Measurements from ENCODE around the gene RALGAPA1.
"Not testable (repeated sequence)": the region's sequence is repeated elsewhere in the genome, so short reads cannot be mapped to it uniquely, and the experiment has no call there.

RALGAPA1 gene

GRCh38 chr14:35628989-35629388, 180.1 kb downstream of the RALGAPA1 start:
- H3K4me3 ChIP-seq (ENCODE audit: low read length): no peak overlapping the region
- no peaks in the 10 kb centered on the region for H3K79me2 ChIP-seq (ENCODE audit: control insufficient read depth, low read length)
- H3K4me2 ChIP-seq (ENCODE audit: low read length): no peak overlapping the region
- H3K9me2 ChIP-seq (replicated peaks; ENCODE audit: control insufficient read depth, low read length): no peaks in the 10 kb centered on the region
- H3F3A ChIP-seq (ENCODE audit: control insufficient read depth, insufficient read depth): no peaks in the 10 kb centered on the region; the same call in 1 of the 2 replicates
- no peaks in the 10 kb centered on the region for H4K20me1 ChIP-seq (ENCODE audit: control insufficient read depth, insufficient read depth, low read depth, low read length)
- H3K9me3 ChIP-seq (ENCODE audit: control insufficient read depth, insufficient read depth, low read length): no peaks in the 10 kb centered on the region
- no peak overlapping the region for H3K27ac ChIP-seq (ENCODE audit: low read depth, low read length)
- no peaks in the 10 kb centered on the region for H3K27me3 ChIP-seq (ENCODE audit: control insufficient read depth, low read length)
- no peaks in the 10 kb centered on the region for H3K36me3 ChIP-seq (ENCODE audit: control insufficient read depth, low read length)
- peaks cover 26% of the 10 kb centered on the region for H3K4me1 ChIP-seq (ENCODE audit: control insufficient read depth, low read length)
- TF ChIP-seq CTCF (IDR thresholded peaks at IDR 0.05; ENCODE audit: low read depth, low read length, poor library complexity, severe bottlenecking) (no peak), EZH2phosphoT487 (IDR thresholded peaks at IDR 0.05; ENCODE audit: borderline replicate concordance, low read length) (no peak)

DNA sequence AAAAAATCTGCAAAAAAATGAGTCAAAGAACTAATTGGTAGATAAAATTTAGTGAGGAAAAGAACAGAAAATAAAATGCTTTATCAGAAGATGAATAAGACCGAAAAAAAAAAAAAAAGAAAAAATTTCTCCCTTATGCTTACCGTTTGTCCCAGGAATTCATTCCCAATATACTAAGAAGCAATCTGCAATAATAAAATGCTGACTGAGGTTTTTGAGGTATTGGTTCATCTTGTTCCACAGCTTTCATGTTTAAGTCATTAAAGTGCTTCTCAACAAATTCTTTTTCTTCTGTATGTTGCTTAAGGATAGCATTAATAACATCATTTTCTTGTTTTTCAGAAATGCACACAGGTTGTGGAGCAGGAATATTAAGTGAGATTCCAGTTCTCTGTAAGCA, 182.1 kb downstream of the RALGAPA1 start:
- not testable (repeated sequence) for H3K9me3 ChIP-seq (ENCODE audit: control insufficient read depth, insufficient read depth, low read length); H3K4me1 ChIP-seq (ENCODE audit: control insufficient read depth, low read length); H3K4me3 ChIP-seq (ENCODE audit: low read length); H4K20me1 ChIP-seq (ENCODE audit: control insufficient read depth, insufficient read depth, low read depth, low read length); H3K4me2 ChIP-seq (ENCODE audit: low read length); H3K27ac ChIP-seq (ENCODE audit: low read depth, low read length); H3K9me2 ChIP-seq (replicated peaks; ENCODE audit: control insufficient read depth, low read length); H3K36me3 ChIP-seq (ENCODE audit: control insufficient read depth, low read length); H3K79me2 ChIP-seq (ENCODE audit: control insufficient read depth, low read length); H3F3A ChIP-seq (ENCODE audit: control insufficient read depth, insufficient read depth); H3K27me3 ChIP-seq (ENCODE audit: control insufficient read depth, low read length)

DNA sequence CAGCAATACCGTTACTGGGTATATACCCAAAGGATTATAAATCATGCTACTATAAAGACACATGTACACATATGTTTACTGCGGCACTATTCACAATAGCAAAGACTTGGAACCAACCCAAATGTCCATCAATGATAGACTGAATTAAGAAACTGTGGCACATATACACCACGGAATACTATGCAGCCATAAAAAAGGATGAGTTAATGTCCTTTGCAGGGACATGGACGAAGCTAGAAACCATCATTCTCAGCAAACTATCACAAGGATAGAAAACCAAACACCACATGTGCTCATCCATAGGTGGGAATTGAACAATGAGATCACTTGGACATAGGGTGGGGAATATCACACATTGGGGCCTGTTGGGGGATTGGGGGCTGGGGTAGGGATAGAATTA, 187.1 kb downstream of the RALGAPA1 start:
- H3K4me3 ChIP-seq (ENCODE audit: low read length); H4K20me1 ChIP-seq (ENCODE audit: control insufficient read depth, insufficient read depth, low read depth, low read length); H3K9me2 ChIP-seq (replicated peaks; ENCODE audit: control insufficient read depth, low read length); H3K27me3 ChIP-seq (ENCODE audit: control insufficient read depth, low read length); H3K4me1 ChIP-seq (ENCODE audit: control insufficient read depth, low read length); H3K4me2 ChIP-seq (ENCODE audit: low read length); H3K79me2 ChIP-seq (ENCODE audit: control insufficient read depth, low read length); H3K27ac ChIP-seq (ENCODE audit: low read depth, low read length); H3F3A ChIP-seq (ENCODE audit: control insufficient read depth, insufficient read depth); H3K36me3 ChIP-seq (ENCODE audit: control insufficient read depth, low read length); H3K9me3 ChIP-seq (ENCODE audit: control insufficient read depth, insufficient read depth, low read length): not testable (repeated sequence)

GRCh38 chr14:35619998-35620397, 189.1 kb downstream of the RALGAPA1 start:
- not testable (repeated sequence) for H3K36me3 ChIP-seq (ENCODE audit: control insufficient read depth, low read length); H4K20me1 ChIP-seq (ENCODE audit: control insufficient read depth, insufficient read depth, low read depth, low read length); H3K27me3 ChIP-seq (ENCODE audit: control insufficient read depth, low read length); H3K27ac ChIP-seq (ENCODE audit: low read depth, low read length); H3K9me2 ChIP-seq (replicated peaks; ENCODE audit: control insufficient read depth, low read length); H3F3A ChIP-seq (ENCODE audit: control insufficient read depth, insufficient read depth); H3K9me3 ChIP-seq (ENCODE audit: control insufficient read depth, insufficient read depth, low read length); H3K79me2 ChIP-seq (ENCODE audit: control insufficient read depth, low read length); H3K4me2 ChIP-seq (ENCODE audit: low read length); H3K4me1 ChIP-seq (ENCODE audit: control insufficient read depth, low read length); H3K4me3 ChIP-seq (ENCODE audit: low read length)

DNA sequence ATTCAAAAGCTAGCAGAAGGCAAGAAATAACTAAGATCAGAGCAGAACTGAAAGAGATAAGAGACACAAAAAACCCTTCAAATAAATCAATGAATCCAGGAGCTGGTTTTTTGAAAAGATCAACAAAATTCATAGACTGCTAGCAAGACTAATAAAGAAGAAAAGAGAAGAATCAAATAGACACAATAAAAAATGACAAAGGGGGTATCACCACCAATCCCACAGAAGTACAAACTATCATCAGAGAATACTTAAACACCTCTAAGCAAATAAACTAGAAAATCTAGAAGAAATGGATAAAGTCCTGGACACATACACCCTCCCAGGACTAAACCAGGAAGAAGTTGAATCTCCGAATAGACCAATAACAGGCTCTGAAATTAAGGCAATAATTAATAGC, 189.6 kb downstream of the RALGAPA1 start:
- not testable (repeated sequence) for H4K20me1 ChIP-seq (ENCODE audit: control insufficient read depth, insufficient read depth, low read depth, low read length); H3K4me1 ChIP-seq (ENCODE audit: control insufficient read depth, low read length); H3K4me3 ChIP-seq (ENCODE audit: low read length); H3F3A ChIP-seq (ENCODE audit: control insufficient read depth, insufficient read depth); H3K9me2 ChIP-seq (replicated peaks; ENCODE audit: control insufficient read depth, low read length); H3K9me3 ChIP-seq (ENCODE audit: control insufficient read depth, insufficient read depth, low read length); H3K27ac ChIP-seq (ENCODE audit: low read depth, low read length); H3K36me3 ChIP-seq (ENCODE audit: control insufficient read depth, low read length); H3K79me2 ChIP-seq (ENCODE audit: control insufficient read depth, low read length); H3K4me2 ChIP-seq (ENCODE audit: low read length); H3K27me3 ChIP-seq (ENCODE audit: control insufficient read depth, low read length)

All from DOHH2 (cell line).